HEK293 (cell line): ENCODE results near the gene SMKR1.

Experiments used
- CTCF ChIA-PET: fragments of 350-600 bp; formaldehyde crosslinking; extraction: SDS; loops from one replicate; lab custom pipeline; 2021; ENCODE audit warnings: antibody characterized with exemption; lab: Yijun Ruan, JAX
- POLR2A ChIA-PET: fragments of 300-600 bp; formaldehyde crosslinking; extraction: SDS; loops from one replicate; lab custom pipeline; 2020; ENCODE audit warnings: antibody characterized with exemption, inconsistent platforms; lab: Yijun Ruan, JAX
- H3K27ac ChIP-seq: fragments of 200-500 bp; sonication (Bioruptor generic); 2 replicates; pipeline ENCODE4 v1.5.1; 2014; ENCODE audit warnings: low read depth, low read length, control low read depth, inconsistent platforms; ENCODE audit errors: extremely low read depth
- H3K36me3 ChIP-seq, 2 experiments: fragments of 200-500 bp in 1 of 2; sonication (Bioruptor generic) in 1 of 2; 1 replicate in 1 of 2; 2 replicates in 1 of 2; pipeline ENCODE4 v1.5.1; 2014 to 2017; ENCODE audit warnings: inconsistent platforms in 2 of 2, low read length in 2 of 2; ENCODE audit not compliant: control insufficient read depth in 2 of 2, insufficient read depth in 1 of 2
- H3K4me1 ChIP-seq: fragments of 200-500 bp; sonication (Bioruptor generic); 2 replicates; pipeline ENCODE4 v1.5.1; 2014; ENCODE audit warnings: mild to moderate bottlenecking, low read length, inconsistent platforms; ENCODE audit not compliant: control insufficient read depth, insufficient read depth
- H3K4me3 ChIP-seq: 2 replicates; pipeline ENCODE4 v1.5.1; 2011; ENCODE audit warnings: low read depth, mild to moderate bottlenecking, control low read depth, low read length, moderate library complexity
- H3K9me3 ChIP-seq: fragments of 200-500 bp; sonication (Bioruptor generic); 2 replicates; pipeline ENCODE4 v1.5.1; 2014; ENCODE audit warnings: low read depth, low read length, inconsistent platforms; ENCODE audit not compliant: control insufficient read depth, insufficient read depth
- EGR2 ChIP-seq: fragments of 450-650 bp; formaldehyde crosslinking; IDR thresholded peaks from 2 replicates; pipeline ENCODE4 v1.5.1; 2016; ENCODE audit warnings: low read depth, missing biosample characterization, missing genetic modification characterization
- GLIS1 ChIP-seq: fragments of 450-650 bp; formaldehyde crosslinking; IDR thresholded peaks from 2 replicates; pipeline ENCODE4 v1.5.1; 2016; ENCODE audit warnings: missing biosample characterization, missing genetic modification characterization
- KLF9 ChIP-seq: fragments of 450-650 bp; formaldehyde crosslinking; IDR thresholded peaks from 2 replicates; pipeline ENCODE4 v1.5.1; 2016; ENCODE audit warnings: missing biosample characterization, missing genetic modification characterization, low read depth
- MZF1 ChIP-seq: fragments of 450-650 bp; formaldehyde crosslinking; IDR thresholded peaks from 2 replicates; pipeline ENCODE4 v1.5.1; 2017; ENCODE audit warnings: missing biosample characterization, missing genetic modification characterization, borderline replicate concordance
- OSR2 ChIP-seq: fragments of 450-650 bp; formaldehyde crosslinking; IDR thresholded peaks from 2 replicates; pipeline ENCODE4 v1.5.1; 2016; ENCODE audit warnings: missing biosample characterization, missing genetic modification characterization
- RBAK ChIP-seq: fragments of 450-650 bp; formaldehyde crosslinking; IDR thresholded peaks from 2 replicates; pipeline ENCODE4 v1.5.1; 2016; ENCODE audit warnings: missing biosample characterization, missing genetic modification characterization
- SALL2 ChIP-seq: fragments of 450-650 bp; formaldehyde crosslinking; IDR thresholded peaks from 2 replicates; pipeline ENCODE4 v1.5.0; 2017; ENCODE audit warnings: missing biosample characterization, mild to moderate bottlenecking, missing genetic modification characterization, borderline replicate concordance
- ZFP41 ChIP-seq: fragments of 450-650 bp; formaldehyde crosslinking; IDR thresholded peaks from 2 replicates; pipeline ENCODE4 v1.5.1; 2016; ENCODE audit warnings: missing biosample characterization, missing genetic modification characterization, borderline replicate concordance
- ZNF121 ChIP-seq: fragments of 450-650 bp; formaldehyde crosslinking; IDR thresholded peaks from 2 replicates; pipeline ENCODE4 v1.5.1; 2016; ENCODE audit warnings: missing biosample characterization, missing genetic modification characterization
- ZNF157 ChIP-seq: fragments of 450-650 bp; formaldehyde crosslinking; IDR thresholded peaks from 2 replicates; pipeline ENCODE4 v1.5.1; 2016; ENCODE audit warnings: missing biosample characterization, missing genetic modification characterization
- ZNF169 ChIP-seq: fragments of 450-650 bp; formaldehyde crosslinking; IDR thresholded peaks from 2 replicates; pipeline ENCODE4 v1.5.1; 2016; ENCODE audit warnings: missing biosample characterization, missing genetic modification characterization
- ZNF184 ChIP-seq: fragments of 450-650 bp; IDR thresholded peaks from 2 replicates; pipeline ENCODE4 v1.5.1; 2018; ENCODE audit warnings: missing biosample characterization, mild to moderate bottlenecking, missing genetic modification characterization
- ZNF239 ChIP-seq: fragments of 450-650 bp; formaldehyde crosslinking; IDR thresholded peaks from 2 replicates; pipeline ENCODE4 v1.5.1; 2016; ENCODE audit warnings: missing biosample characterization, missing genetic modification characterization
- ZNF24 ChIP-seq: fragments of 450-650 bp; formaldehyde crosslinking; IDR thresholded peaks from 2 replicates; pipeline ENCODE4 v1.5.1; 2016; ENCODE audit warnings: missing biosample characterization, missing genetic modification characterization
- ZNF248 ChIP-seq: fragments of 450-650 bp; formaldehyde crosslinking; IDR thresholded peaks from 2 replicates; pipeline ENCODE4 v1.5.1; 2017; ENCODE audit warnings: missing biosample characterization, missing genetic modification characterization
- ZNF26 ChIP-seq: fragments of 450-650 bp; formaldehyde crosslinking; IDR thresholded peaks from 2 replicates; pipeline ENCODE4 v1.5.1; 2016; ENCODE audit warnings: missing biosample characterization, missing genetic modification characterization
- ZNF274 ChIP-seq, 2 experiments: fragments of 200-500 bp in 1 of 2; fragments of 450-650 bp in 1 of 2; sonication (Bioruptor generic) in 1 of 2; formaldehyde crosslinking in 1 of 2; IDR thresholded peaks; 2 replicates each; pipeline versions ENCODE4 v1.5.1 to v1.6.1; 2014 to 2016; ENCODE audit warnings: borderline replicate concordance in 1 of 2, inconsistent platforms in 1 of 2, low read length in 1 of 2, missing biosample characterization in 1 of 2, missing genetic modification characterization in 1 of 2
- ZNF311 ChIP-seq: fragments of 450-650 bp; formaldehyde crosslinking; IDR thresholded peaks from 2 replicates; pipeline ENCODE4 v1.5.1; 2017; ENCODE audit warnings: missing biosample characterization, missing genetic modification characterization, borderline replicate concordance
- ZNF335 ChIP-seq: fragments of 450-650 bp; formaldehyde crosslinking; conservative IDR thresholded peaks from 2 replicates; pipeline ENCODE4 v1.5.1; 2016; ENCODE audit warnings: missing biosample characterization, missing genetic modification characterization
- ZNF362 ChIP-seq: fragments of 450-650 bp; formaldehyde crosslinking; IDR thresholded peaks from 2 replicates; pipeline ENCODE4 v1.5.1; 2016; ENCODE audit warnings: missing biosample characterization, missing genetic modification characterization
- ZNF416 ChIP-seq: fragments of 450-650 bp; formaldehyde crosslinking; IDR thresholded peaks from 2 replicates; pipeline ENCODE4 v1.5.1; 2016; ENCODE audit warnings: missing biosample characterization, missing genetic modification characterization
- ZNF514 ChIP-seq: fragments of 450-650 bp; formaldehyde crosslinking; IDR thresholded peaks from 2 replicates; pipeline ENCODE4 v1.5.1; 2016; ENCODE audit warnings: missing biosample characterization, missing genetic modification characterization
- ZNF555 ChIP-seq: fragments of 450-650 bp; formaldehyde crosslinking; conservative IDR thresholded peaks from 2 replicates; pipeline ENCODE4 v1.5.1; 2017; ENCODE audit warnings: missing biosample characterization, mild to moderate bottlenecking, missing genetic modification characterization, inconsistent platforms
- ZNF571 ChIP-seq: fragments of 450-650 bp; formaldehyde crosslinking; IDR thresholded peaks from 2 replicates; pipeline ENCODE4 v1.5.0; 2017; ENCODE audit warnings: missing biosample characterization, missing genetic modification characterization
- ZNF610 ChIP-seq: fragments of 450-650 bp; formaldehyde crosslinking; IDR thresholded peaks from 2 replicates; pipeline ENCODE4 v1.5.1; 2016; ENCODE audit warnings: missing biosample characterization, missing genetic modification characterization, borderline replicate concordance
- ZNF704 ChIP-seq: fragments of 450-650 bp; formaldehyde crosslinking; IDR thresholded peaks from 2 replicates; pipeline ENCODE4 v1.5.1; 2016; ENCODE audit warnings: missing biosample characterization, missing genetic modification characterization
- TF ChIP-seq, protein P1 (sequence below): fragments of 450-650 bp; formaldehyde crosslinking; IDR thresholded peaks from 2 replicates; pipeline ENCODE4 v1.5.1; 2016; ENCODE audit warnings: missing biosample characterization, missing genetic modification characterization
- TF ChIP-seq, protein P2 (sequence below): fragments of 450-650 bp; formaldehyde crosslinking; IDR thresholded peaks from 2 replicates; pipeline ENCODE4 v1.5.1; 2016; ENCODE audit warnings: missing biosample characterization, missing genetic modification characterization

The SMKR1 gene

GRCh38 chr7:129538790-129539189 is 36.5 kb downstream of the SMKR1 start (continued):
- TF ChIP-seq MZF1 (tag by site-specific recombination) (no peak), ZNF335 (tag by site-specific recombination) (no peak), ZNF416 (tag by site-specific recombination) (no peak)

GRCh38 chr7:129540340-129540739 is 38.0 kb downstream of the SMKR1 start:
- Histone ChIP-seq H3K9me3 (no peaks in the 10 kb centered on the region), H3K4me3 (no peak overlapping the region), H3K36me3 (no peaks in the 10 kb centered on the region), H3K4me1 (no peaks in the 10 kb centered on the region), H3K27ac (no peak overlapping the region)
- ChIA-PET POLR2A (no interaction called here), CTCF (interaction anchor here (0.9 kb wide), 1 partner anchor 100 kb away, joined by 3 read pairs; no protein-coding TSS in a partner anchor)
- TF ChIP-seq, protein P1, sequence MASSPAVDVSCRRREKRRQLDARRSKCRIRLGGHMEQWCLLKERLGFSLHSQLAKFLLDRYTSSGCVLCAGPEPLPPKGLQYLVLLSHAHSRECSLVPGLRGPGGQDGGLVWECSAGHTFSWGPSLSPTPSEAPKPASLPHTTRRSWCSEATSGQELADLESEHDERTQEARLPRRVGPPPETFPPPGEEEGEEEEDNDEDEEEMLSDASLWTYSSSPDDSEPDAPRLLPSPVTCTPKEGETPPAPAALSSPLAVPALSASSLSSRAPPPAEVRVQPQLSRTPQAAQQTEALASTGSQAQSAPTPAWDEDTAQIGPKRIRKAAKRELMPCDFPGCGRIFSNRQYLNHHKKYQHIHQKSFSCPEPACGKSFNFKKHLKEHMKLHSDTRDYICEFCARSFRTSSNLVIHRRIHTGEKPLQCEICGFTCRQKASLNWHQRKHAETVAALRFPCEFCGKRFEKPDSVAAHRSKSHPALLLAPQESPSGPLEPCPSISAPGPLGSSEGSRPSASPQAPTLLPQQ (tag by site-specific recombination): no peak
- TF ChIP-seq ZNF248 (tag by site-specific recombination) (no peak), EGR2 (tag by site-specific recombination) (no peak), ZNF121 (tag by site-specific recombination) (no peak), ZNF610 (no peak), ZNF362 (tag by site-specific recombination) (no peak), ZNF555 (tag by site-specific recombination) (no peak), ZFP41 (no peak), ZNF311 (tag by site-specific recombination) (no peak)
- TF ChIP-seq, protein P2, sequence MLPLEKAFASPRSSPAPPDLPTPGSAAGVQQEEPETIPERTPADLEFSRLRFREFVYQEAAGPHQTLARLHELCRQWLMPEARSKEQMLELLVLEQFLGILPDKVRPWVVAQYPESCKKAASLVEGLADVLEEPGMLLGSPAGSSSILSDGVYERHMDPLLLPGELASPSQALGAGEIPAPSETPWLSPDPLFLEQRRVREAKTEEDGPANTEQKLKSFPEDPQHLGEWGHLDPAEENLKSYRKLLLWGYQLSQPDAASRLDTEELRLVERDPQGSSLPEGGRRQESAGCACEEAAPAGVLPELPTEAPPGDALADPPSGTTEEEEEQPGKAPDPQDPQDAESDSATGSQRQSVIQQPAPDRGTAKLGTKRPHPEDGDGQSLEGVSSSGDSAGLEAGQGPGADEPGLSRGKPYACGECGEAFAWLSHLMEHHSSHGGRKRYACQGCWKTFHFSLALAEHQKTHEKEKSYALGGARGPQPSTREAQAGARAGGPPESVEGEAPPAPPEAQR (tag by site-specific recombination): no peak

DNA sequence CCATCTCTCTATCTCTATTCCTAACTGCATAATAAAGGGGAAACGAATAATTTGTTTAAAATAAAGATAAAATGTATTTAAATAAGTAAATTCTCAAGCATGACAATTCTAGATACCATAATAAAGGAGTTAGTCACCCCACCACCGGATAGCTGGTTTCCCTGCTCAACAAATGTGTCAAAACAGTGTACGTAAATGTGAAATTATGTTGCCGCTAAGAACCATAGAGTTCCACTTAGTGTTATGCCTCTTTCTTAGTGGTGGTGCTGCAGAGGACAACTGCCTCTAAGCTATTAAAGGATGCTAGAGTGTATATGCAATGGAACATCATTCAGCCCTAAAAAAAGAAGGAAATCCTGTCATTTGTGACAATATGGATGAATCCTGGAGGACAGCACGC is 42.4 kb downstream of the SMKR1 start:
- Histone ChIP-seq H3K4me3 (no peak overlapping the region), H3K27ac (no peak overlapping the region), H3K36me3 (no peaks in the 10 kb centered on the region), H3K4me1 (no peaks in the 10 kb centered on the region), H3K9me3 (no peaks in the 10 kb centered on the region)
- ChIA-PET CTCF (interaction anchor here (0.5 to 0.9 kb wide), 2 partner anchors 10 to 280 kb away, joined by 3 read pairs; no protein-coding TSS in a partner anchor), POLR2A (interaction anchor here (0.6 kb wide), 1 partner anchor 414 kb away, joined by 4 read pairs; no protein-coding TSS in a partner anchor)
- TF ChIP-seq ZNF26 (tag by site-specific recombination): no peak
- no peak for TF ChIP-seq ZNF416 (tag by site-specific recombination)
- TF ChIP-seq KLF9: no peak
- TF ChIP-seq RBAK (tag by site-specific recombination): no peak
- TF ChIP-seq ZNF239: no peak
- TF ChIP-seq ZNF311 (tag by site-specific recombination): no peak
- no peak for TF ChIP-seq GLIS1 (tag by site-specific recombination)
- no peak for TF ChIP-seq ZNF514 (tag by site-specific recombination)
- no peak for TF ChIP-seq ZNF184 (tag by site-specific recombination)
- no peak for TF ChIP-seq SALL2
- no peak for TF ChIP-seq ZNF704 (tag by site-specific recombination)
- no peak for TF ChIP-seq ZNF24
- TF ChIP-seq ZNF335 (tag by site-specific recombination): no peak
- TF ChIP-seq ZNF571 (tag by site-specific recombination): no peak
- no peak for TF ChIP-seq ZNF274 (IDR thresholded peaks at IDR 0.05; ENCODE audit: low read length)
- no peak for TF ChIP-seq ZNF274 (tag by site-specific recombination; IDR thresholded peaks at IDR 0.05; ENCODE audit: borderline replicate concordance)
- TF ChIP-seq ZNF169 (tag by site-specific recombination): no peak
- TF ChIP-seq OSR2: no peak
- no peak for TF ChIP-seq ZNF157 (tag by site-specific recombination)
